OCI-LY7 (cell line): ENCODE measurements around the gene ARHGEF4. TPM values are rescaled to one million over a fixed set of nuclear protein-coding genes. Genes with fewer than 3 reads are reported as not detected.

Source experiments
- BruUV-seq: library from RNA; stranded (reverse); fragments of 400-500 nt; replicated peaks from 2 replicates; lab custom pipeline; 2021; lab: Mats Ljungman, UMichigan
- CTCF ChIA-PET: fragments of 300-600 bp; sonication (Branson Sonifier 250); formaldehyde crosslinking; loops from one replicate; lab custom pipeline; 2022; ENCODE audit warnings: antibody characterized with exemption; ENCODE audit not compliant: unreplicated experiment; lab: Charles Lee
- POLR2A ChIA-PET: fragments of 300-600 bp; sonication (Branson Sonifier 250); formaldehyde crosslinking; loops from one replicate; lab custom pipeline; 2022; ENCODE audit warnings: antibody characterized with exemption; lab: Charles Lee
- DNase-seq: peaks from one replicate; pipeline ENCODE4 v3.0.0-alpha.2; 2015; ENCODE audit warnings: low spot score
- H2AFZ ChIP-seq: fragments of 200-600 bp; sonication (generic), shearing (Covaris generic); 2 replicates; pipeline ENCODE4 v1.6.1; 2014; ENCODE audit warnings: mild to moderate bottlenecking, antibody characterized with exemption, low read length, moderate library complexity
- H3K27ac ChIP-seq: fragments of 200-600 bp; sonication (generic); 2 replicates; pipeline ENCODE4 v1.5.1; 2014; ENCODE audit warnings: mixed run types, low read depth, mild to moderate bottlenecking, moderate library complexity, low read length, inconsistent platforms; ENCODE audit not compliant: poor library complexity, severe bottlenecking
- H3K36me3 ChIP-seq: fragments of 200-600 bp; sonication (generic); 2 replicates; pipeline ENCODE4 v1.6.1; 2014; ENCODE audit warnings: mild to moderate bottlenecking, antibody characterized with exemption, low read length, moderate library complexity, mixed read lengths; ENCODE audit not compliant: insufficient read depth
- H3K4me1 ChIP-seq: fragments of 200-600 bp; sonication (generic); 2 replicates; pipeline ENCODE4 v1.5.1; 2014; ENCODE audit warnings: mild to moderate bottlenecking, low read length; ENCODE audit not compliant: insufficient read depth, poor library complexity, severe bottlenecking
- H3K4me2 ChIP-seq: fragments of 200-600 bp; sonication (generic); 2 replicates; pipeline ENCODE4 v1.6.1; 2014; ENCODE audit warnings: mild to moderate bottlenecking, low read length
- H3K4me3 ChIP-seq: fragments of 200-600 bp; sonication (generic); 2 replicates; pipeline ENCODE4 v1.5.1; 2014; ENCODE audit warnings: mild to moderate bottlenecking, low read depth, low read length; ENCODE audit not compliant: poor library complexity, severe bottlenecking
- H3K79me2 ChIP-seq: fragments of 200-600 bp; sonication (generic); 2 replicates; pipeline ENCODE4 v1.6.1; 2016; ENCODE audit warnings: low read depth, mild to moderate bottlenecking, low read length, moderate library complexity, mixed read lengths; ENCODE audit not compliant: insufficient read depth
- H3K9me2 ChIP-seq: fragments of 200-600 bp; sonication (generic); 2 replicates; pipeline ENCODE4 v1.6.1; 2016; ENCODE audit warnings: mild to moderate bottlenecking, low read length, mixed read lengths; ENCODE audit not compliant: insufficient read depth
- H3K9me3 ChIP-seq: fragments of 200-600 bp; sonication (generic); 2 replicates; pipeline ENCODE4 v1.6.1; 2014; ENCODE audit warnings: mild to moderate bottlenecking, mixed run types, low read length, mixed read lengths
- H4K20me1 ChIP-seq: fragments of 200-600 bp; sonication (generic); 2 replicates; pipeline ENCODE4 v1.6.1; 2014; ENCODE audit warnings: mild to moderate bottlenecking, antibody characterized with exemption, low read length, moderate library complexity, mixed read lengths; ENCODE audit not compliant: insufficient read depth
- EZH2phosphoT487 ChIP-seq: fragments of 200-600 bp; sonication (generic); IDR thresholded peaks from 2 replicates; pipeline ENCODE4 v1.6.1; 2018; ENCODE audit warnings: low read depth, borderline replicate concordance, mild to moderate bottlenecking, mixed run types, antibody characterized with exemption, low read length, moderate library complexity, mixed read lengths
- intact Hi-C: fragments of 100-400 bp; cut with micrococcal nuclease; formaldehyde crosslinking; loops from one replicate; pipeline ENCODE4 v1.10.0; 2022; ENCODE audit not compliant: unreplicated experiment
- total RNA-seq, 2 experiments: library from RNA; depleted of rRNA in 1 of 2; stranded (reverse); fragments of >200 nt in 1 of 2; shearing (Covaris generic) in 1 of 2; gene quantifications; 2 replicates each; pipeline ENCODE4 v1.2.3, GENCODE V29; 2014 to 2022
- TF ChIP-seq, protein P1 (sequence below): fragments of 200-600 bp; sonication (generic); conservative IDR thresholded peaks from 2 replicates; pipeline ENCODE4 v1.5.1; 2014; ENCODE audit warnings: mild to moderate bottlenecking, antibody characterized with exemption, low read length, moderate library complexity, mixed read lengths

The ARHGEF4 gene
- total RNA-seq, 2 experiments from 2014 or later, result 1.1 to 1.7 TPM

DNA sequence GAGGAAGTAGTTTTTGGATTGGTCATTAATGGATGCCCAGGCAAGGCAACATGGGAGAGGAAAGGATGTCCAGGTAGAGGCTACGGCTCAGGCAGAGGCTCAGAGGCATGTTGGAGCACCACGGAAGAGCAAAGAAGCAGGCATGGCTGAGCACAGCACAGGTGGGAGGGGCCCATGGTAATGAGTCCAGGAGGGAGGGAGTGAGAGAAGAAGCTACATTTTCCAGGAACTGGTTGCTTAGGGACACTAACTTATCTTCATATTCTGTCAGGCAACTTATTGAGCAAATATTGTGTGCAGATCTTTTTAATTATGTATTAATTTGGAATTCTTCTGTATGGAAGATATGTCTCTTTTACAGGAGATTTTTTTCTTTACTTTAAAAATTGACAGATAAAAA is 42.2 kb downstream of the ARHGEF4 start:
- no peaks in the 10 kb centered on the region for H4K20me1 ChIP-seq
- H3K4me2 ChIP-seq, result no peak overlapping the region
- no peak overlapping the region for H3K4me3 ChIP-seq
- ChIA-PET POLR2A (no interaction called here), CTCF (no interaction called here)
- no peak overlapping the region for H2AFZ ChIP-seq
- H3K36me3 ChIP-seq, result no peaks in the 10 kb centered on the region
- TF ChIP-seq, protein P1, sequence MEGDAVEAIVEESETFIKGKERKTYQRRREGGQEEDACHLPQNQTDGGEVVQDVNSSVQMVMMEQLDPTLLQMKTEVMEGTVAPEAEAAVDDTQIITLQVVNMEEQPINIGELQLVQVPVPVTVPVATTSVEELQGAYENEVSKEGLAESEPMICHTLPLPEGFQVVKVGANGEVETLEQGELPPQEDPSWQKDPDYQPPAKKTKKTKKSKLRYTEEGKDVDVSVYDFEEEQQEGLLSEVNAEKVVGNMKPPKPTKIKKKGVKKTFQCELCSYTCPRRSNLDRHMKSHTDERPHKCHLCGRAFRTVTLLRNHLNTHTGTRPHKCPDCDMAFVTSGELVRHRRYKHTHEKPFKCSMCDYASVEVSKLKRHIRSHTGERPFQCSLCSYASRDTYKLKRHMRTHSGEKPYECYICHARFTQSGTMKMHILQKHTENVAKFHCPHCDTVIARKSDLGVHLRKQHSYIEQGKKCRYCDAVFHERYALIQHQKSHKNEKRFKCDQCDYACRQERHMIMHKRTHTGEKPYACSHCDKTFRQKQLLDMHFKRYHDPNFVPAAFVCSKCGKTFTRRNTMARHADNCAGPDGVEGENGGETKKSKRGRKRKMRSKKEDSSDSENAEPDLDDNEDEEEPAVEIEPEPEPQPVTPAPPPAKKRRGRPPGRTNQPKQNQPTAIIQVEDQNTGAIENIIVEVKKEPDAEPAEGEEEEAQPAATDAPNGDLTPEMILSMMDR, result no peak
- no peak for TF ChIP-seq EZH2phosphoT487
- BruUV-seq, result no TSS peak
- no peaks in the 10 kb centered on the region for H3K9me2 ChIP-seq
- no peaks in the 10 kb centered on the region for H3K4me1 ChIP-seq
- H3K9me3 ChIP-seq, result no peaks in the 10 kb centered on the region
- H3K79me2 ChIP-seq, result no peaks in the 10 kb centered on the region
- no peak for DNase-seq
- intact Hi-C loops, result no loop called here
- H3K27ac ChIP-seq, result no peak overlapping the region

DNA sequence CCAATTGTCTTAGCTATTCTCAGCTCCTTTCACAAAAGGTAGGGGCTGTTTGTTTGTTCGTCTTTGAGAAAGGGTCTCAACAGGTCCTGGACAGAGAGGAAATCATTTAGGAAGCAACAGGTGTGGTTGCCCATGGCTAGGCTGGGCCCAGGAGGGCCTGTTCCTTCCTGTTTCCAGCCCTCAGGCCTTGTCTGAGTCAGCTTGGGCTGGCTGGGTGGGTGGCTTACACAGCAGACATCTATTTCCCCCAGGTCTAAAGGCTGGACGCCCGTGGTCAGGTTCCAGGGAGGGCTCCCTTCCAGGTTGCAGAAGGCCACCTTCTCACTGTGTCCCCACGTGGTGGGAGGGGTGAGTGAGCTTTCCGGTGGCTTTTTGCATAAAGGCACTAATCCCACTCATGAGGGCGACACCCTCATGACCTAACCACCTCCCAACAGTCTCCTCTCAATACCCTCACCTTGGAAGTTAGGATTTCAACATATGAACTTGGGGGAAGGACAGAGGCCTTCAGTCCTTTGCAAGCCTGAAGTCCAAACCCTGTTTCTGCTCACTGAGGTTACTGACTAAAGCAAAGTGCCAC is 45.5 kb downstream of the ARHGEF4 start:
- POLR2A ChIA-PET, result interaction anchor here (0.7 kb wide), 1 partner anchor 9 kb away, joined by 3 read pairs; no protein-coding TSS in a partner anchor
- H3K27ac ChIP-seq, result no peak overlapping the region
- no peak for TF ChIP-seq EZH2phosphoT487
- TF ChIP-seq, protein P1, result no peak
- H3K4me2 ChIP-seq, result no peak overlapping the region
- H3K79me2 ChIP-seq, result no peaks in the 10 kb centered on the region
- CTCF ChIA-PET, result no interaction called here
- no peak overlapping the region for H3K4me3 ChIP-seq
- no peaks in the 10 kb centered on the region for H3K9me3 ChIP-seq
- intact Hi-C loops, result no loop called here
- no peaks in the 10 kb centered on the region for H3K9me2 ChIP-seq
- no peaks in the 10 kb centered on the region for H4K20me1 ChIP-seq
- no peaks in the 10 kb centered on the region for H3K4me1 ChIP-seq
- no TSS peak for BruUV-seq
- DNase-seq, result no peak
- no peak overlapping the region for H2AFZ ChIP-seq
- H3K36me3 ChIP-seq, result no peaks in the 10 kb centered on the region

DNA sequence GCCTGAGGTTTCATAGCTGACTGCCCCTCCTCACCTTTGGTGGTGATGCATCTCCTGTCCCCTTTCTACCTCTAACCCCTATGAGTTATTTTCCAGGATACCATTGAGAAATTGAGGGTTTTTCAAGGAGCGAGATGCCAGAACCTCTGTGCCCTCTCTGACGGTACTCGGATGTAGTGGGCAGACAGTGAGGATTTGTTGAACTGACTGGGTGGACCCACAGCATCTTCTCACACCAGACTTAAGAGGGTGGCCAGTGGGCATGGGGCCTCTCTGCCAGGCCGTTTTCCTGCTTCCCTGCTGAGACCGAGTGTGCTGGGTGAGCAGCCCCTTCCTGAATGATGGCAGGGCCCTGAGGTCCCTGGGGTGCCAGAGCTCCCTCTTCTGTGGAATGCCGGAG is 46.3 kb downstream of the ARHGEF4 start:
- no peak overlapping the region for H3K4me2 ChIP-seq
- no peaks in the 10 kb centered on the region for H3K9me3 ChIP-seq
- H3K9me2 ChIP-seq, result no peaks in the 10 kb centered on the region
- no peaks in the 10 kb centered on the region for H3K79me2 ChIP-seq
- no peaks in the 10 kb centered on the region for H3K4me1 ChIP-seq
- no peak overlapping the region for H3K27ac ChIP-seq
- intact Hi-C loops, result no loop called here
- no peak overlapping the region for H2AFZ ChIP-seq
- no peak for TF ChIP-seq EZH2phosphoT487
- TF ChIP-seq, protein P1, result no peak
- no peaks in the 10 kb centered on the region for H4K20me1 ChIP-seq
- H3K4me3 ChIP-seq, result no peak overlapping the region
- CTCF ChIA-PET, result no interaction called here
- POLR2A ChIA-PET, result no interaction called here
- H3K36me3 ChIP-seq, result no peaks in the 10 kb centered on the region
- DNase-seq, result no peak
- BruUV-seq, result no TSS peak
